Panc1 (cell line): ENCODE measurements around the gene ZNF398. TPM values are rescaled to one million over a fixed set of nuclear protein-coding genes. Genes with fewer than 3 reads are reported as not detected.

Experiments used
- ATAC-seq: fragments of 200-7000 bp; cut with Tn5 transposase; 2 replicates; pipeline ENCODE4 v1.9.1; 2020; ENCODE audit warnings: mild to moderate bottlenecking, moderate library complexity
- BruUV-seq: library from RNA; stranded (reverse); fragments of 400-500 nt; replicated peaks from 2 replicates; lab custom pipeline; 2021; lab: Mats Ljungman, UMichigan
- CTCF ChIA-PET: fragments of 300-600 bp; sonication (Branson Sonifier 250); formaldehyde crosslinking; loops from one replicate; lab custom pipeline; 2022; ENCODE audit warnings: antibody characterized with exemption; lab: Charles Lee
- POLR2A ChIA-PET: fragments of 300-600 bp; sonication (Branson Sonifier 250); formaldehyde crosslinking; loops from one replicate; lab custom pipeline; 2022; ENCODE audit warnings: antibody characterized with exemption; lab: Charles Lee
- DNase-seq: peaks from one replicate; pipeline ENCODE4 v3.0.0-alpha.2; 2010; ENCODE audit warnings: low read depth, low spot score
- H3K27ac ChIP-seq: 2 replicates; pipeline ENCODE4 v1.5.1; 2011; ENCODE audit warnings: mild to moderate bottlenecking, low read length, inconsistent platforms
- H3K27me3 ChIP-seq: fragments of 200-500 bp; sonication (Bioruptor generic); 2 replicates; pipeline ENCODE4 v1.6.0; 2014; ENCODE audit warnings: low read length, inconsistent platforms; ENCODE audit not compliant: control insufficient read depth, insufficient read depth
- H3K36me3 ChIP-seq: fragments of 200-500 bp; sonication (Bioruptor generic); 2 replicates; pipeline ENCODE4 v1.5.1; 2014; ENCODE audit warnings: inconsistent platforms, mild to moderate bottlenecking, low read length, moderate library complexity; ENCODE audit not compliant: control insufficient read depth, insufficient read depth
- H3K4me1 ChIP-seq: 2 replicates; pipeline ENCODE4 v1.5.1; 2011; ENCODE audit warnings: inconsistent platforms, mild to moderate bottlenecking, low read length, moderate library complexity; ENCODE audit not compliant: control insufficient read depth, insufficient read depth
- H3K4me3 ChIP-seq, 2 experiments: 2 replicates each; pipeline ENCODE4 v1.5.1; 2011 to 2012; ENCODE audit warnings: low read depth in 2 of 2, low read length in 2 of 2, mild to moderate bottlenecking in 2 of 2, inconsistent platforms in 1 of 2, moderate library complexity in 1 of 2
- H3K9me3 ChIP-seq: fragments of 200-500 bp; sonication (Bioruptor generic); 2 replicates; pipeline ENCODE4 v1.5.1; 2014; ENCODE audit warnings: low read depth, mild to moderate bottlenecking, inconsistent platforms, low read length, moderate library complexity; ENCODE audit not compliant: control insufficient read depth, insufficient read depth
- CTCF ChIP-seq: fragments of 450-650 bp; IDR thresholded peaks from 2 replicates; pipeline ENCODE4 v1.5.1; 2017; ENCODE audit warnings: mild to moderate bottlenecking
- POLR2AphosphoS5 ChIP-seq: IDR thresholded peaks from 2 replicates; pipeline ENCODE4 v1.6.1; 2012; ENCODE audit warnings: mild to moderate bottlenecking, low read depth, low read length, moderate library complexity
- REST ChIP-seq, 2 experiments: IDR thresholded peaks; 2 replicates each; pipeline ENCODE4 v1.6.1; 2011 to 2012; ENCODE audit warnings: low read depth in 2 of 2, control low read depth in 1 of 2, low read length in 1 of 2, mild to moderate bottlenecking in 1 of 2, moderate library complexity in 1 of 2; ENCODE audit not compliant: insufficient read depth in 1 of 2
- SIN3A ChIP-seq: IDR thresholded peaks from 2 replicates; pipeline ENCODE4 v1.6.1; 2012; ENCODE audit warnings: low read depth, mild to moderate bottlenecking, low read length, moderate library complexity, borderline replicate concordance; ENCODE audit not compliant: insufficient read depth
- TCF7L2 ChIP-seq: IDR thresholded peaks from 2 replicates; pipeline ENCODE4 v1.6.1; 2011; ENCODE audit warnings: mild to moderate bottlenecking, low read depth, low read length, inconsistent platforms
- in situ Hi-C: cut with HindIII; loops from 2 replicates; pipeline ENCODE4 v1.10.0; 2016; ENCODE audit warnings: low sequenced_read_pairs, low pct_unique_long_range_greater_than_20kb
- intact Hi-C: fragments of 100-400 bp; cut with micrococcal nuclease; formaldehyde crosslinking; loops from one replicate; pipeline ENCODE4 v1.10.0; 2022; ENCODE audit not compliant: unreplicated experiment
- total RNA-seq: library from RNA; stranded (reverse); gene quantifications from one replicate; pipeline ENCODE4 v1.2.1, GENCODE V29; 2021; ENCODE audit not compliant: unreplicated experiment

ZNF398 gene
- total RNA-seq, 1 experiment from 2014 or later: 14.1 TPM

- Histone ChIP-seq H3K27ac (no peak overlapping the region), H3K27me3 (no peaks in the 10 kb centered on the region), H3K4me3 (no peak overlapping the region), H3K36me3 (peaks cover 23% of the 10 kb centered on the region), H3K4me1 (no peaks in the 10 kb centered on the region), H3K9me3 (no peaks in the 10 kb centered on the region)
- TF ChIP-seq SIN3A (no peak), REST (IDR thresholded peaks at IDR 0.05; ENCODE audit: insufficient read depth in 1 of 2, low read depth in 2 of 2, low read length in 1 of 2) (no peak), TCF7L2 (no peak), CTCF (no peak), POLR2AphosphoS5 (no peak)
- CTCF ChIA-PET: interaction anchor here (0.6 kb wide), 1 partner anchor 40 kb away, joined by 3 read pairs; the partner anchor contains the start of gene ZNF425
- POLR2A ChIA-PET: no interaction called here
- in situ Hi-C loops (no loop called here), intact Hi-C loops (no loop called here)
- ATAC-seq (no peak), DNase-seq (no peak)
- BruUV-seq: no TSS peak
Measured at GRCh38 chr7:149166630-149167352, 19.5 kb downstream of the ZNF398 start.

GRCh38 chr7:149171892-149172533, 24.8 kb downstream of the ZNF398 start:
- in situ Hi-C loops: no loop called here
- Histone ChIP-seq H3K4me1 (no peaks in the 10 kb centered on the region), H3K27ac (no peak overlapping the region), H3K36me3 (peaks cover 23% of the 10 kb centered on the region), H3K27me3 (no peaks in the 10 kb centered on the region), H3K4me3 (no peak overlapping the region), H3K9me3 (no peaks in the 10 kb centered on the region)
- DNase-seq: no peak
- TF ChIP-seq CTCF (no peak), REST (IDR thresholded peaks at IDR 0.05; ENCODE audit: insufficient read depth in 1 of 2, low read depth in 2 of 2, low read length in 1 of 2) (no peak), SIN3A (no peak), TCF7L2 (no peak), POLR2AphosphoS5 (no peak)
- CTCF ChIA-PET: no interaction called here
- POLR2A ChIA-PET: no interaction called here
- no TSS peak for BruUV-seq
- intact Hi-C loops: no loop called here
- no peak for ATAC-seq
